Panc1 (cell line): Measurements from ENCODE around the gene DLG2. TPM values are rescaled to one million over a fixed set of nuclear protein-coding genes. Genes with fewer than 3 reads are reported as not detected.

ENCODE experiments used
- ATAC-seq: fragments of 200-7000 bp; cut with Tn5 transposase; 2 replicates; pipeline ENCODE4 v1.9.1; 2020; ENCODE audit warnings: mild to moderate bottlenecking, moderate library complexity
- BruUV-seq: library from RNA; stranded (reverse); fragments of 400-500 nt; replicated peaks from 2 replicates; lab custom pipeline; 2021; lab: Mats Ljungman, UMichigan
- CTCF ChIA-PET: fragments of 300-600 bp; sonication (Branson Sonifier 250); formaldehyde crosslinking; loops from one replicate; lab custom pipeline; 2022; ENCODE audit warnings: antibody characterized with exemption; lab: Charles Lee
- POLR2A ChIA-PET: fragments of 300-600 bp; sonication (Branson Sonifier 250); formaldehyde crosslinking; loops from one replicate; lab custom pipeline; 2022; ENCODE audit warnings: antibody characterized with exemption; lab: Charles Lee
- DNase-seq: peaks from one replicate; pipeline ENCODE4 v3.0.0-alpha.2; 2010; ENCODE audit warnings: low read depth, low spot score
- H3K27ac ChIP-seq: 2 replicates; pipeline ENCODE4 v1.5.1; 2011; ENCODE audit warnings: mild to moderate bottlenecking, low read length, inconsistent platforms
- H3K27me3 ChIP-seq: fragments of 200-500 bp; sonication (Bioruptor generic); 2 replicates; pipeline ENCODE4 v1.6.0; 2014; ENCODE audit warnings: low read length, inconsistent platforms; ENCODE audit not compliant: control insufficient read depth, insufficient read depth
- H3K36me3 ChIP-seq: fragments of 200-500 bp; sonication (Bioruptor generic); 2 replicates; pipeline ENCODE4 v1.5.1; 2014; ENCODE audit warnings: inconsistent platforms, mild to moderate bottlenecking, low read length, moderate library complexity; ENCODE audit not compliant: control insufficient read depth, insufficient read depth
- H3K4me1 ChIP-seq: 2 replicates; pipeline ENCODE4 v1.5.1; 2011; ENCODE audit warnings: inconsistent platforms, mild to moderate bottlenecking, low read length, moderate library complexity; ENCODE audit not compliant: control insufficient read depth, insufficient read depth
- H3K4me3 ChIP-seq, 2 experiments: 2 replicates each; pipeline ENCODE4 v1.5.1; 2011 to 2012; ENCODE audit warnings: low read depth in 2 of 2, low read length in 2 of 2, mild to moderate bottlenecking in 2 of 2, inconsistent platforms in 1 of 2, moderate library complexity in 1 of 2
- H3K9me3 ChIP-seq: fragments of 200-500 bp; sonication (Bioruptor generic); 2 replicates; pipeline ENCODE4 v1.5.1; 2014; ENCODE audit warnings: low read depth, mild to moderate bottlenecking, inconsistent platforms, low read length, moderate library complexity; ENCODE audit not compliant: control insufficient read depth, insufficient read depth
- POLR2AphosphoS5 ChIP-seq: IDR thresholded peaks from 2 replicates; pipeline ENCODE4 v1.6.1; 2012; ENCODE audit warnings: mild to moderate bottlenecking, low read depth, low read length, moderate library complexity
- SIN3A ChIP-seq: IDR thresholded peaks from 2 replicates; pipeline ENCODE4 v1.6.1; 2012; ENCODE audit warnings: low read depth, mild to moderate bottlenecking, low read length, moderate library complexity, borderline replicate concordance; ENCODE audit not compliant: insufficient read depth
- TCF7L2 ChIP-seq: IDR thresholded peaks from 2 replicates; pipeline ENCODE4 v1.6.1; 2011; ENCODE audit warnings: mild to moderate bottlenecking, low read depth, low read length, inconsistent platforms
- in situ Hi-C: cut with HindIII; loops from 2 replicates; pipeline ENCODE4 v1.10.0; 2016; ENCODE audit warnings: low sequenced_read_pairs, low pct_unique_long_range_greater_than_20kb
- intact Hi-C: fragments of 100-400 bp; cut with micrococcal nuclease; formaldehyde crosslinking; loops from one replicate; pipeline ENCODE4 v1.10.0; 2022; ENCODE audit not compliant: unreplicated experiment
- total RNA-seq: library from RNA; stranded (reverse); gene quantifications from one replicate; pipeline ENCODE4 v1.2.1, GENCODE V29; 2021; ENCODE audit not compliant: unreplicated experiment
- TF ChIP-seq, protein P1 (sequence below): fragments of 450-650 bp; IDR thresholded peaks from 2 replicates; pipeline ENCODE4 v1.5.1; 2017; ENCODE audit warnings: mild to moderate bottlenecking
- TF ChIP-seq, protein P2 (sequence below), 2 experiments: IDR thresholded peaks; 2 replicates each; pipeline ENCODE4 v1.6.1; 2011 to 2012; ENCODE audit warnings: low read depth in 2 of 2, control low read depth in 1 of 2, low read length in 1 of 2, mild to moderate bottlenecking in 1 of 2, moderate library complexity in 1 of 2; ENCODE audit not compliant: insufficient read depth in 1 of 2

DLG2 gene
- total RNA-seq, 1 experiment from 2014 or later = 4.2 TPM

DNA sequence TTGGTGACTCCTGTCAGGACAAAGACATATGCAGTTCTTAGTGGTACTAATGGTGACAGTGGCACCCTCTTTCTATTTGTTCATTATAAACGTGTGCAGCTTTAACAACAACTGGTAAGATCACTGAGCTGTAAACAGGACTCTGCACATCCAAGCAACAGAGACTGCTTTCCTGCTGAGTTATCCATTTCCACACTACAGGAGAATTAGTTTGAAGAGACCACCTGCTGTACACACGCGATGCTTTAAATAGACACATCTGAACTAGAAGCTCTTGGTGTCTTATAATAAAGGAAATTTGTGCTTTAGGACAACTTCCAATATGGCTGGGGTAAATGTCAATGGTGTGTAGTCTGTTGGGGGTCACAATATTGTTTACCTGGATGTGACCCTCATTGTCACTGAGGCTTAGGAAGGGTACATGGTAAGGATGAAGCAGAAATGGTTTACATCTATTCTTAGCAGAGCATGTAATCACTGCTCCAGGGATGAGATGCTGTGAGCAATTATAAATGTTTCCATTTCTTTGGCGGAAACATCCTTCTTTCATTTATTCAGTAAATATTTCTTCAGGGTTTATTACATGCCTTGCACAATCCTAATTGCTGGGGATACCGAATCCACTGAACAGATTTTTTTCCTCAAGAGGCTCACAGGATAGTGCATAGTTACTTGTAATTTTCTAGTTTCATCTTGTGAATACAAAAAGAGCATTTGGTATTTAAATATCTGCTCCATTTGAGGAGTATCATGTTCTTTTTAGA, 1987.0 kb downstream of the DLG2 start:
- ChIA-PET CTCF (no interaction called here), POLR2A (no interaction called here)
- no peaks in the 10 kb centered on the region for H3K4me1 ChIP-seq
- intact Hi-C loops = no loop called here
- DNase-seq (no peak), ATAC-seq (no peak)
- in situ Hi-C loops = no loop called here
- BruUV-seq = no TSS peak
- H3K27me3 ChIP-seq = no peaks in the 10 kb centered on the region; the same call in 1 of the 2 replicates
- no peak overlapping the region for H3K4me3 ChIP-seq
- TF ChIP-seq TCF7L2 = no peak
- no peak overlapping the region for H3K27ac ChIP-seq
- no peaks in the 10 kb centered on the region for H3K36me3 ChIP-seq
- no peaks in the 10 kb centered on the region for H3K9me3 ChIP-seq

DNA sequence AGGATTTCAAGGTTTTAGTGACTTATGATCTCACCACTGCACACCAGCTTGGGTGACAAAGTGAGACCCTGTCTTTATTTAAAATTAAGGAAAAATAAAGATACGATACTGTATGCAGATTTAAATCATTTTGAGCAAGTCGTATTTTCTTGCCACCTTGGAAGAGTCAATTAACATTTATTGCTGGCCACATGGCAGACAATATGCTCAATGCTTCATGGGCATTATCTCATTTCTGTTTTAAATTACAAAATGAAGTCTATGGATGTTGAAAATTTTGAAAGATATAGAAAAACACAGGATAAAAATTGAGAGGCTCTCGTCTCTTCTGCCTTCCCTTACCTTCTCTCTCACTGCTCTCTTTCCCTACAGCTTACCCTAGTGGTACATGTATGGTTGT, 1992.0 kb downstream of the DLG2 start:
- in situ Hi-C loops = no loop called here
- Histone ChIP-seq H3K27me3 (no peaks in the 10 kb centered on the region; the same call in 1 of the 2 replicates), H3K36me3 (no peaks in the 10 kb centered on the region), H3K27ac (no peak overlapping the region), H3K4me3 (no peak overlapping the region), H3K4me1 (no peaks in the 10 kb centered on the region), H3K9me3 (no peaks in the 10 kb centered on the region)
- intact Hi-C loops = no loop called here
- ChIA-PET CTCF (no interaction called here), POLR2A (no interaction called here)
- no TSS peak for BruUV-seq
- TF ChIP-seq POLR2AphosphoS5 (no peak), SIN3A (no peak), TCF7L2 (no peak)
- TF ChIP-seq, protein P1, sequence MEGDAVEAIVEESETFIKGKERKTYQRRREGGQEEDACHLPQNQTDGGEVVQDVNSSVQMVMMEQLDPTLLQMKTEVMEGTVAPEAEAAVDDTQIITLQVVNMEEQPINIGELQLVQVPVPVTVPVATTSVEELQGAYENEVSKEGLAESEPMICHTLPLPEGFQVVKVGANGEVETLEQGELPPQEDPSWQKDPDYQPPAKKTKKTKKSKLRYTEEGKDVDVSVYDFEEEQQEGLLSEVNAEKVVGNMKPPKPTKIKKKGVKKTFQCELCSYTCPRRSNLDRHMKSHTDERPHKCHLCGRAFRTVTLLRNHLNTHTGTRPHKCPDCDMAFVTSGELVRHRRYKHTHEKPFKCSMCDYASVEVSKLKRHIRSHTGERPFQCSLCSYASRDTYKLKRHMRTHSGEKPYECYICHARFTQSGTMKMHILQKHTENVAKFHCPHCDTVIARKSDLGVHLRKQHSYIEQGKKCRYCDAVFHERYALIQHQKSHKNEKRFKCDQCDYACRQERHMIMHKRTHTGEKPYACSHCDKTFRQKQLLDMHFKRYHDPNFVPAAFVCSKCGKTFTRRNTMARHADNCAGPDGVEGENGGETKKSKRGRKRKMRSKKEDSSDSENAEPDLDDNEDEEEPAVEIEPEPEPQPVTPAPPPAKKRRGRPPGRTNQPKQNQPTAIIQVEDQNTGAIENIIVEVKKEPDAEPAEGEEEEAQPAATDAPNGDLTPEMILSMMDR = no peak
- TF ChIP-seq, protein P2, sequence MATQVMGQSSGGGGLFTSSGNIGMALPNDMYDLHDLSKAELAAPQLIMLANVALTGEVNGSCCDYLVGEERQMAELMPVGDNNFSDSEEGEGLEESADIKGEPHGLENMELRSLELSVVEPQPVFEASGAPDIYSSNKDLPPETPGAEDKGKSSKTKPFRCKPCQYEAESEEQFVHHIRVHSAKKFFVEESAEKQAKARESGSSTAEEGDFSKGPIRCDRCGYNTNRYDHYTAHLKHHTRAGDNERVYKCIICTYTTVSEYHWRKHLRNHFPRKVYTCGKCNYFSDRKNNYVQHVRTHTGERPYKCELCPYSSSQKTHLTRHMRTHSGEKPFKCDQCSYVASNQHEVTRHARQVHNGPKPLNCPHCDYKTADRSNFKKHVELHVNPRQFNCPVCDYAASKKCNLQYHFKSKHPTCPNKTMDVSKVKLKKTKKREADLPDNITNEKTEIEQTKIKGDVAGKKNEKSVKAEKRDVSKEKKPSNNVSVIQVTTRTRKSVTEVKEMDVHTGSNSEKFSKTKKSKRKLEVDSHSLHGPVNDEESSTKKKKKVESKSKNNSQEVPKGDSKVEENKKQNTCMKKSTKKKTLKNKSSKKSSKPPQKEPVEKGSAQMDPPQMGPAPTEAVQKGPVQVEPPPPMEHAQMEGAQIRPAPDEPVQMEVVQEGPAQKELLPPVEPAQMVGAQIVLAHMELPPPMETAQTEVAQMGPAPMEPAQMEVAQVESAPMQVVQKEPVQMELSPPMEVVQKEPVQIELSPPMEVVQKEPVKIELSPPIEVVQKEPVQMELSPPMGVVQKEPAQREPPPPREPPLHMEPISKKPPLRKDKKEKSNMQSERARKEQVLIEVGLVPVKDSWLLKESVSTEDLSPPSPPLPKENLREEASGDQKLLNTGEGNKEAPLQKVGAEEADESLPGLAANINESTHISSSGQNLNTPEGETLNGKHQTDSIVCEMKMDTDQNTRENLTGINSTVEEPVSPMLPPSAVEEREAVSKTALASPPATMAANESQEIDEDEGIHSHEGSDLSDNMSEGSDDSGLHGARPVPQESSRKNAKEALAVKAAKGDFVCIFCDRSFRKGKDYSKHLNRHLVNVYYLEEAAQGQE (IDR thresholded peaks at IDR 0.05; ENCODE audit: insufficient read depth in 1 of 2, low read depth in 2 of 2, low read length in 1 of 2) = no peak
- DNase-seq (no peak), ATAC-seq (no peak)

DNA sequence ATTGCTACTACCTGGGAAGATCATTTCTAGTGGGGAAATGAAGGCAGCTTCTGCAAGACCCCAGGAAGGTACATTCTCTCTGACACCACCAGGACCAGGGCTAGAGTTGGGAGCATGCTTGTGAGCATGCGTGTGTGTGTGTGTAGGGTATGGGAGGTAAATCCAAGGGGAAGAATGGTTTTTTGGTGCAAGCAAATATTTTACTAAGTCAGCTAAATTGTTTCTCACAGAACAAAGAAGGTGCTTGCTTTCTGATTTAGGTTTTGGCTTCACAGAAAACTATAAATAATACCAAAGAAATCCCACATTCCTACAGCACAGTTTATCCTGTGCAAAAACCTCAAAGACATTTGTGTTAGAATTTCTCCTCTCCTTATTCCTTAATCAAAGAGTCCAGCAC, 1996.9 kb downstream of the DLG2 start:
- ChIA-PET CTCF (no interaction called here), POLR2A (no interaction called here)
- TF ChIP-seq, protein P2 (IDR thresholded peaks at IDR 0.05; ENCODE audit: insufficient read depth in 1 of 2, low read depth in 2 of 2, low read length in 1 of 2) = no peak
- TF ChIP-seq, protein P1 = no peak
- TF ChIP-seq SIN3A (no peak), TCF7L2 (no peak), POLR2AphosphoS5 (no peak)
- ATAC-seq = no peak
- DNase-seq = no peak
- Histone ChIP-seq H3K27me3 (no peaks in the 10 kb centered on the region; the same call in 1 of the 2 replicates), H3K36me3 (no peaks in the 10 kb centered on the region), H3K4me3 (no peak overlapping the region), H3K4me1 (no peaks in the 10 kb centered on the region), H3K9me3 (no peaks in the 10 kb centered on the region), H3K27ac (no peak overlapping the region)
- intact Hi-C loops (no loop called here), in situ Hi-C loops (no loop called here)
- BruUV-seq = no TSS peak
